Panc1 (cell line): ENCODE data around the gene ZNF71. TPM values are rescaled to one million over a fixed set of nuclear protein-coding genes. Genes with fewer than 3 reads are reported as not detected.

Experiments
- ATAC-seq: fragments of 200-7000 bp; cut with Tn5 transposase; 2 replicates; pipeline ENCODE4 v1.9.1; 2020; ENCODE audit warnings: mild to moderate bottlenecking, moderate library complexity
- BruUV-seq: library from RNA; stranded (reverse); fragments of 400-500 nt; replicated peaks from 2 replicates; lab custom pipeline; 2021; lab: Mats Ljungman, UMichigan
- CTCF ChIA-PET: fragments of 300-600 bp; sonication (Branson Sonifier 250); formaldehyde crosslinking; loops from one replicate; lab custom pipeline; 2022; ENCODE audit warnings: antibody characterized with exemption; lab: Charles Lee
- POLR2A ChIA-PET: fragments of 300-600 bp; sonication (Branson Sonifier 250); formaldehyde crosslinking; loops from one replicate; lab custom pipeline; 2022; ENCODE audit warnings: antibody characterized with exemption; lab: Charles Lee
- DNase-seq: peaks from one replicate; pipeline ENCODE4 v3.0.0-alpha.2; 2010; ENCODE audit warnings: low read depth, low spot score
- H3K27ac ChIP-seq: 2 replicates; pipeline ENCODE4 v1.5.1; 2011; ENCODE audit warnings: mild to moderate bottlenecking, low read length, inconsistent platforms
- H3K27me3 ChIP-seq: fragments of 200-500 bp; sonication (Bioruptor generic); 2 replicates; pipeline ENCODE4 v1.6.0; 2014; ENCODE audit warnings: low read length, inconsistent platforms; ENCODE audit not compliant: control insufficient read depth, insufficient read depth
- H3K36me3 ChIP-seq: fragments of 200-500 bp; sonication (Bioruptor generic); 2 replicates; pipeline ENCODE4 v1.5.1; 2014; ENCODE audit warnings: inconsistent platforms, mild to moderate bottlenecking, low read length, moderate library complexity; ENCODE audit not compliant: control insufficient read depth, insufficient read depth
- H3K4me1 ChIP-seq: 2 replicates; pipeline ENCODE4 v1.5.1; 2011; ENCODE audit warnings: inconsistent platforms, mild to moderate bottlenecking, low read length, moderate library complexity; ENCODE audit not compliant: control insufficient read depth, insufficient read depth
- H3K4me3 ChIP-seq, 2 experiments: 2 replicates each; pipeline ENCODE4 v1.5.1; 2011 to 2012; ENCODE audit warnings: low read depth in 2 of 2, low read length in 2 of 2, mild to moderate bottlenecking in 2 of 2, inconsistent platforms in 1 of 2, moderate library complexity in 1 of 2
- H3K9me3 ChIP-seq: fragments of 200-500 bp; sonication (Bioruptor generic); 2 replicates; pipeline ENCODE4 v1.5.1; 2014; ENCODE audit warnings: low read depth, mild to moderate bottlenecking, inconsistent platforms, low read length, moderate library complexity; ENCODE audit not compliant: control insufficient read depth, insufficient read depth
- CTCF ChIP-seq: fragments of 450-650 bp; IDR thresholded peaks from 2 replicates; pipeline ENCODE4 v1.5.1; 2017; ENCODE audit warnings: mild to moderate bottlenecking
- POLR2AphosphoS5 ChIP-seq: IDR thresholded peaks from 2 replicates; pipeline ENCODE4 v1.6.1; 2012; ENCODE audit warnings: mild to moderate bottlenecking, low read depth, low read length, moderate library complexity
- REST ChIP-seq, 2 experiments: IDR thresholded peaks; 2 replicates each; pipeline ENCODE4 v1.6.1; 2011 to 2012; ENCODE audit warnings: low read depth in 2 of 2, control low read depth in 1 of 2, low read length in 1 of 2, mild to moderate bottlenecking in 1 of 2, moderate library complexity in 1 of 2; ENCODE audit not compliant: insufficient read depth in 1 of 2
- SIN3A ChIP-seq: IDR thresholded peaks from 2 replicates; pipeline ENCODE4 v1.6.1; 2012; ENCODE audit warnings: low read depth, mild to moderate bottlenecking, low read length, moderate library complexity, borderline replicate concordance; ENCODE audit not compliant: insufficient read depth
- TCF7L2 ChIP-seq: IDR thresholded peaks from 2 replicates; pipeline ENCODE4 v1.6.1; 2011; ENCODE audit warnings: mild to moderate bottlenecking, low read depth, low read length, inconsistent platforms
- in situ Hi-C: cut with HindIII; loops from 2 replicates; pipeline ENCODE4 v1.10.0; 2016; ENCODE audit warnings: low sequenced_read_pairs, low pct_unique_long_range_greater_than_20kb
- intact Hi-C: fragments of 100-400 bp; cut with micrococcal nuclease; formaldehyde crosslinking; loops from one replicate; pipeline ENCODE4 v1.10.0; 2022; ENCODE audit not compliant: unreplicated experiment
- total RNA-seq: library from RNA; stranded (reverse); gene quantifications from one replicate; pipeline ENCODE4 v1.2.1, GENCODE V29; 2021; ENCODE audit not compliant: unreplicated experiment

ZNF71 gene
- total RNA-seq, 1 experiment from 2014 or later: 6.3 TPM

- in situ Hi-C loops: no loop called here
- Histone ChIP-seq H3K4me3 (no peak overlapping the region), H3K4me1 (no peaks in the 10 kb centered on the region), H3K27ac (no peak overlapping the region), H3K36me3 (no peaks in the 10 kb centered on the region), H3K9me3 (peaks cover 17% of the 10 kb centered on the region), H3K27me3 (no peaks in the 10 kb centered on the region)
- no TSS peak for BruUV-seq
- POLR2A ChIA-PET: no interaction called here
- TF ChIP-seq POLR2AphosphoS5 (no peak), TCF7L2 (no peak), REST (IDR thresholded peaks at IDR 0.05; ENCODE audit: insufficient read depth in 1 of 2, low read depth in 2 of 2, low read length in 1 of 2) (no peak), CTCF (no peak), SIN3A (no peak)
- CTCF ChIA-PET: no interaction called here
- intact Hi-C loops: no loop called here
- no peak for DNase-seq
- no peak for ATAC-seq
These were observed 69.4 kb downstream of the ZNF71 start for GRCh38 chr19:56664511-56664910.

GRCh38 chr19:56667311-56667870 is 72.3 kb downstream of the ZNF71 start:
- H3K36me3 ChIP-seq: no peaks in the 10 kb centered on the region
- DNase-seq: no peak
- no peaks in the 10 kb centered on the region for H3K27me3 ChIP-seq
- intact Hi-C loops: no loop called here
- no peak overlapping the region for H3K4me3 ChIP-seq
- no TSS peak for BruUV-seq
- H3K9me3 ChIP-seq: peaks cover 4% of the 10 kb centered on the region
- H3K27ac ChIP-seq: no peak overlapping the region
- in situ Hi-C loops: no loop called here
- POLR2A ChIA-PET: no interaction called here
- no peaks in the 10 kb centered on the region for H3K4me1 ChIP-seq
- no peak for ATAC-seq
- CTCF ChIA-PET: no interaction called here
- no peak for TF ChIP-seq POLR2AphosphoS5
- no peak for TF ChIP-seq SIN3A
- TF ChIP-seq CTCF: no peak
